ENCODE data around the gene STIM2.

The STIM2 gene

GRCh38 chr4:27068151-27068867 lies 207.7 kb downstream of the STIM2 start:
- no peaks in the 10 kb centered on the region for H3K9me3 ChIP-seq (ENCODE audit: severe bottlenecking)
- no peak for DNase-seq (ENCODE audit: low spot score)
- TF ChIP-seq CTCF (IDR thresholded peaks at IDR 0.05; ENCODE audit: poor library complexity, severe bottlenecking) = no peak
- no peak overlapping the region for H3K4me3 ChIP-seq (ENCODE audit: severe bottlenecking)
- H3K4me1 ChIP-seq (ENCODE audit: insufficient read depth, poor library complexity, severe bottlenecking) = no peaks in the 10 kb centered on the region
- H3K36me3 ChIP-seq (ENCODE audit: low read depth) = no peaks in the 10 kb centered on the region
- H3K27ac ChIP-seq (ENCODE audit: poor library complexity, severe bottlenecking) = no peak overlapping the region
- ATAC-seq (ENCODE audit: low read depth) = no peak
- no peaks in the 10 kb centered on the region for H3K27me3 ChIP-seq (ENCODE audit: insufficient read depth, poor library complexity, severe bottlenecking)
